Measurements from ENCODE around the gene NRP1. TPM values are rescaled to one million over a fixed set of nuclear protein-coding genes. Genes with fewer than 3 reads are reported as not detected.

NRP1 gene
- total RNA-seq, 1 experiment from 2014 or later: 555 TPM

- intact Hi-C loops (cut with micrococcal nuclease): loop anchor here (5.0 kb wide), 1 partner anchor 1894 kb away; no protein-coding TSS in a partner anchor
- Histone ChIP-seq H3K79me2 (ENCODE audit: low read length) (peaks cover 95% of the 10 kb centered on the region), H2AFZ (ENCODE audit: low read length) (no peak overlapping the region), H3K9me2 (replicated peaks; ENCODE audit: low read length) (no peaks in the 10 kb centered on the region), H3K9me3 (ENCODE audit: low read length) (no peaks in the 10 kb centered on the region), H3K4me1 (ENCODE audit: insufficient read depth, low read length) (peaks cover 59% of the 10 kb centered on the region), H3K27ac (ENCODE audit: low read length) (peak overlapping the region; percentile 60), H3K36me3 (ENCODE audit: low read depth, low read length) (peaks cover 72% of the 10 kb centered on the region), H3K27me3 (ENCODE audit: low read length) (no peaks in the 10 kb centered on the region), H4K20me1 (ENCODE audit: low read length) (no peaks in the 10 kb centered on the region), H3K4me2 (ENCODE audit: low read length) (peak overlapping the region; percentile 0; the same call in 1 of the 2 replicates), H3K4me3 (ENCODE audit: low read length) (no peak overlapping the region), H3F3A (ENCODE audit: low read length, unreplicated experiment) (peaks cover 32% of the 10 kb centered on the region), H3K9ac (ENCODE audit: low read length) (peak overlapping the region; percentile 0; the same call in 1 of the 2 replicates)
- no peak for ATAC-seq
- no peak for DNase-seq
- ChIA-PET POLR2A (ENCODE audit: unreplicated experiment) (no interaction called here), CTCF (interaction anchor here (0.6 to 0.9 kb wide), 2 partner anchors 20 to 99 kb away, joined by 3 to 5 read pairs; no protein-coding TSS in a partner anchor)
- TF ChIP-seq CTCF (conservative IDR thresholded peaks at IDR 0.05; ENCODE audit: low read depth, low read length) (no peak), EZH2phosphoT487 (IDR thresholded peaks at IDR 0.05; ENCODE audit: borderline replicate concordance, low read length) (no peak), EZH2 (IDR thresholded peaks at IDR 0.05; ENCODE audit: low read length, unreplicated experiment) (no peak)
- BruUV-seq (replicated peaks): no TSS peak
Observed at GRCh38 chr10:33293076-33293475, 41.4 kb downstream of the NRP1 start.

DNA sequence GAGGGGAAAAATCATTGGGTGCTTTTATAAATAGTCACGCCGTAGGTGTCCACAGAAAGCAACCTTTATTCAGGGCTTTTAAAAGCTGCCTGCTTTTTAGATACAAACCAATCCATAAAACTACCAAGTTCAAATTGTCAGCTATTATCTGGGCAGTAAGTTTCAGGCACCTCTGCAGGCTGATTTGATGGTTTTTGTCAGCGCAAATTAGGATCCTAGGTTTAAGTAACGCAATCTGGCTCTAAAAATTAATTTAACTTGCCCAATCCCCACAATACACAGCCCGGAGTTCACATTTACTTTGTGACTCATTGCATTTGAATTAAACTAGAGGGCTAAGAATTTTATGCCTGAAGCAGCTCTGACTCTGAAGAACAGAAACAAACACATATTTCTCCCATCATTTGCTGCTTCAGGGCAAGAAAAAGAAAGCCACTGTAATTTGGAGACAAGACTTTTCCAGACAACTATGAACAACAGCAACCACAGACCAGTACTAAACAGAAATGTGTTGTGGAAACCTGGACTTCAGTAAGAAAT lies 43.3 kb downstream of the NRP1 start:
- Histone ChIP-seq H3K9ac (ENCODE audit: low read length) (peak overlapping the region; percentile 56), H3K9me3 (ENCODE audit: low read length) (no peaks in the 10 kb centered on the region), H3K27me3 (ENCODE audit: low read length) (no peaks in the 10 kb centered on the region), H3K4me1 (ENCODE audit: insufficient read depth, low read length) (peaks cover 78% of the 10 kb centered on the region), H3F3A (ENCODE audit: low read length, unreplicated experiment) (peaks cover 32% of the 10 kb centered on the region), H3K4me2 (ENCODE audit: low read length) (peak overlapping the region; percentile 50), H3K79me2 (ENCODE audit: low read length) (peaks cover 95% of the 10 kb centered on the region), H4K20me1 (ENCODE audit: low read length) (no peaks in the 10 kb centered on the region; the same call in 1 of the 2 replicates), H3K36me3 (ENCODE audit: low read depth, low read length) (peaks cover 70% of the 10 kb centered on the region), H3K27ac (ENCODE audit: low read length) (peak overlapping the region; percentile 60), H2AFZ (ENCODE audit: low read length) (peak overlapping the region; percentile 26), H3K4me3 (ENCODE audit: low read length) (peak overlapping the region; percentile 16), H3K9me2 (replicated peaks; ENCODE audit: low read length) (no peaks in the 10 kb centered on the region)
- TF ChIP-seq EZH2phosphoT487 (IDR thresholded peaks at IDR 0.05; ENCODE audit: borderline replicate concordance, low read length) (no peak), CTCF (conservative IDR thresholded peaks at IDR 0.05; ENCODE audit: low read depth, low read length) (no peak)
- no TSS peak for BruUV-seq (replicated peaks)
- intact Hi-C loops (cut with micrococcal nuclease): loop anchor here (1.0 to 5.0 kb wide), 9 partner anchors 15 to 1896 kb away; no protein-coding TSS in a partner anchor
- POLR2A ChIA-PET (ENCODE audit: unreplicated experiment): interaction anchor here (0.7 to 1.4 kb wide), 3 partner anchors 28 to 157 kb away, joined by 3 to 7 read pairs (median 4); no protein-coding TSS in a partner anchor
- peak; percentile 78 for ATAC-seq
- peak; percentile 100 for DNase-seq
- CTCF ChIA-PET: interaction anchor here (0.6 to 2.1 kb wide), 3 partner anchors 18 to 1237 kb away, joined by 3 to 7 read pairs (median 5); no protein-coding TSS in a partner anchor

Measured in PC-3 (cell line).